ENCODE results near the gene METTL8. TPM values are rescaled to one million over a fixed set of nuclear protein-coding genes. Genes with fewer than 3 reads are reported as not detected.

Gene METTL8
- total RNA-seq, 1 experiment from 2014 or later: 27.7 TPM

DNA sequence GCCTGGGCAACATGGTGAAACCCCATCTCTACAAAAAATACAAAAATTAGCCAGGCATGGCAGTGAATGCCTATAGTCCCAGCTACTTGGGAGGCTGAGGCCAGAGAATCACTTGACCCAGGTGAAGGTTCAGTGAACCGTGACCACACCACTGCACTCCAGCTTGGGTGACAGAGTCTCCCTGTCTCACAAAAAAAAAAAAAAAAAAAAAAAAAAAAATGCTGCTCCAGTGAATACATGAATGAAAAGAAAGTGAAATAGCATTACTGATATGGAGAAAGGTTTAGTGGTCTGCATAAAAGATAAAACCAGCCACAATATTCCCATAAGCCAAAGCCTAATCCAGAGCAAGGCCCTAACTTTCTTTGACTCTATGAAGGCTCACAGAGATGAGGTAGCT is 44.5 kb downstream of the METTL8 start:
- ATAC-seq (no peak), DNase-seq (ENCODE audit: low read depth, low spot score) (no peak)
- Histone ChIP-seq H3K27me3 (ENCODE audit: control insufficient read depth, insufficient read depth, low read length) (no peaks in the 10 kb centered on the region), H3K4me1 (ENCODE audit: control insufficient read depth, insufficient read depth, low read length) (peaks cover 6% of the 10 kb centered on the region), H3K27ac (ENCODE audit: low read length) (no peak overlapping the region), H3K4me3 (ENCODE audit: low read depth in 2 of 2, low read length in 2 of 2) (no peak overlapping the region), H3K36me3 (ENCODE audit: control insufficient read depth, insufficient read depth, low read length) (no peaks in the 10 kb centered on the region), H3K9me3 (ENCODE audit: control insufficient read depth, insufficient read depth, low read depth, low read length) (no peaks in the 10 kb centered on the region)
- ChIA-PET CTCF (no interaction called here), POLR2A (no interaction called here)
- in situ Hi-C loops (cut with HindIII; ENCODE audit: low pct_unique_long_range_greater_than_20kb, low sequenced_read_pairs): no loop called here
- no TSS peak for BruUV-seq (replicated peaks)
- TF ChIP-seq SIN3A (IDR thresholded peaks at IDR 0.05; ENCODE audit: borderline replicate concordance, insufficient read depth, low read depth, low read length) (no peak), POLR2AphosphoS5 (IDR thresholded peaks at IDR 0.05; ENCODE audit: low read depth, low read length) (no peak), TCF7L2 (IDR thresholded peaks at IDR 0.05; ENCODE audit: low read depth, low read length) (no peak)
- TF ChIP-seq, protein P1, sequence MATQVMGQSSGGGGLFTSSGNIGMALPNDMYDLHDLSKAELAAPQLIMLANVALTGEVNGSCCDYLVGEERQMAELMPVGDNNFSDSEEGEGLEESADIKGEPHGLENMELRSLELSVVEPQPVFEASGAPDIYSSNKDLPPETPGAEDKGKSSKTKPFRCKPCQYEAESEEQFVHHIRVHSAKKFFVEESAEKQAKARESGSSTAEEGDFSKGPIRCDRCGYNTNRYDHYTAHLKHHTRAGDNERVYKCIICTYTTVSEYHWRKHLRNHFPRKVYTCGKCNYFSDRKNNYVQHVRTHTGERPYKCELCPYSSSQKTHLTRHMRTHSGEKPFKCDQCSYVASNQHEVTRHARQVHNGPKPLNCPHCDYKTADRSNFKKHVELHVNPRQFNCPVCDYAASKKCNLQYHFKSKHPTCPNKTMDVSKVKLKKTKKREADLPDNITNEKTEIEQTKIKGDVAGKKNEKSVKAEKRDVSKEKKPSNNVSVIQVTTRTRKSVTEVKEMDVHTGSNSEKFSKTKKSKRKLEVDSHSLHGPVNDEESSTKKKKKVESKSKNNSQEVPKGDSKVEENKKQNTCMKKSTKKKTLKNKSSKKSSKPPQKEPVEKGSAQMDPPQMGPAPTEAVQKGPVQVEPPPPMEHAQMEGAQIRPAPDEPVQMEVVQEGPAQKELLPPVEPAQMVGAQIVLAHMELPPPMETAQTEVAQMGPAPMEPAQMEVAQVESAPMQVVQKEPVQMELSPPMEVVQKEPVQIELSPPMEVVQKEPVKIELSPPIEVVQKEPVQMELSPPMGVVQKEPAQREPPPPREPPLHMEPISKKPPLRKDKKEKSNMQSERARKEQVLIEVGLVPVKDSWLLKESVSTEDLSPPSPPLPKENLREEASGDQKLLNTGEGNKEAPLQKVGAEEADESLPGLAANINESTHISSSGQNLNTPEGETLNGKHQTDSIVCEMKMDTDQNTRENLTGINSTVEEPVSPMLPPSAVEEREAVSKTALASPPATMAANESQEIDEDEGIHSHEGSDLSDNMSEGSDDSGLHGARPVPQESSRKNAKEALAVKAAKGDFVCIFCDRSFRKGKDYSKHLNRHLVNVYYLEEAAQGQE (IDR thresholded peaks at IDR 0.05; ENCODE audit: insufficient read depth in 1 of 2, low read depth in 2 of 2, low read length in 1 of 2): no peak
- TF ChIP-seq, protein P2, sequence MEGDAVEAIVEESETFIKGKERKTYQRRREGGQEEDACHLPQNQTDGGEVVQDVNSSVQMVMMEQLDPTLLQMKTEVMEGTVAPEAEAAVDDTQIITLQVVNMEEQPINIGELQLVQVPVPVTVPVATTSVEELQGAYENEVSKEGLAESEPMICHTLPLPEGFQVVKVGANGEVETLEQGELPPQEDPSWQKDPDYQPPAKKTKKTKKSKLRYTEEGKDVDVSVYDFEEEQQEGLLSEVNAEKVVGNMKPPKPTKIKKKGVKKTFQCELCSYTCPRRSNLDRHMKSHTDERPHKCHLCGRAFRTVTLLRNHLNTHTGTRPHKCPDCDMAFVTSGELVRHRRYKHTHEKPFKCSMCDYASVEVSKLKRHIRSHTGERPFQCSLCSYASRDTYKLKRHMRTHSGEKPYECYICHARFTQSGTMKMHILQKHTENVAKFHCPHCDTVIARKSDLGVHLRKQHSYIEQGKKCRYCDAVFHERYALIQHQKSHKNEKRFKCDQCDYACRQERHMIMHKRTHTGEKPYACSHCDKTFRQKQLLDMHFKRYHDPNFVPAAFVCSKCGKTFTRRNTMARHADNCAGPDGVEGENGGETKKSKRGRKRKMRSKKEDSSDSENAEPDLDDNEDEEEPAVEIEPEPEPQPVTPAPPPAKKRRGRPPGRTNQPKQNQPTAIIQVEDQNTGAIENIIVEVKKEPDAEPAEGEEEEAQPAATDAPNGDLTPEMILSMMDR (IDR thresholded peaks at IDR 0.05): no peak
- intact Hi-C loops (cut with micrococcal nuclease; ENCODE audit: unreplicated experiment): no loop called here

DNA sequence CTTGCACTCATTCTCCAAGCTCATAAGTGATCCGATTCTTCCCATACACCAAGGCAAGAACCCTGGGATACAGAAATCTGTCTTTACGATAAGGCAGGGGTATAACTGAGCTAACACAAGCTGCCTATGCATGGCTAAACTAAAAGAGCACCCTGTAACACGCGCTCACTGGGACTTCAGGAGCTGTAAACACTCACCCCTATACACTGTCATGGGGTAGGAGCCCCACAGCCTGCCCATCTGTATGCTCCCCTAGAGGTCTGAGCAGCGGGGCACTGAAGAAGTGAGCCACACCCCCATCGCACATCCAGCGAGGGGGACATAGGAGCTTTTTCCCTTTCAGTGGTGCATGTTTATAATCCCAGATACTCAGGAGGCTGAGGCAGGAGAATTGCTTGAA is 46.7 kb downstream of the METTL8 start:
- ChIA-PET CTCF (interaction anchor here (0.7 to 1.0 kb wide), 3 partner anchors 29 to 410 kb away, joined by 3 to 4 read pairs (median 4); no protein-coding TSS in a partner anchor), POLR2A (no interaction called here)
- TF ChIP-seq POLR2AphosphoS5 (IDR thresholded peaks at IDR 0.05; ENCODE audit: low read depth, low read length) (no peak), SIN3A (IDR thresholded peaks at IDR 0.05; ENCODE audit: borderline replicate concordance, insufficient read depth, low read depth, low read length) (no peak), TCF7L2 (IDR thresholded peaks at IDR 0.05; ENCODE audit: low read depth, low read length) (no peak)
- TF ChIP-seq, protein P2 (IDR thresholded peaks at IDR 0.05): no peak
- TF ChIP-seq, protein P1 (IDR thresholded peaks at IDR 0.05; ENCODE audit: insufficient read depth in 1 of 2, low read depth in 2 of 2, low read length in 1 of 2): no peak
- no TSS peak for BruUV-seq (replicated peaks)
- no peaks in the 10 kb centered on the region for H3K27me3 ChIP-seq (ENCODE audit: control insufficient read depth, insufficient read depth, low read length)
- DNase-seq (ENCODE audit: low read depth, low spot score) (no peak), ATAC-seq (no peak)
- in situ Hi-C loops (cut with HindIII; ENCODE audit: low pct_unique_long_range_greater_than_20kb, low sequenced_read_pairs): no loop called here
- no peak overlapping the region for H3K27ac ChIP-seq (ENCODE audit: low read length)
- H3K4me3 ChIP-seq (ENCODE audit: low read depth in 2 of 2, low read length in 2 of 2): no peak overlapping the region
- H3K9me3 ChIP-seq (ENCODE audit: control insufficient read depth, insufficient read depth, low read depth, low read length): no peaks in the 10 kb centered on the region
- intact Hi-C loops (cut with micrococcal nuclease; ENCODE audit: unreplicated experiment): no loop called here
- no peaks in the 10 kb centered on the region for H3K36me3 ChIP-seq (ENCODE audit: control insufficient read depth, insufficient read depth, low read length)
- H3K4me1 ChIP-seq (ENCODE audit: control insufficient read depth, insufficient read depth, low read length): peaks cover 6% of the 10 kb centered on the region
